GM19438 (cell line): ENCODE data around the gene CXXC5.
"Not testable (repeated sequence)": the region's sequence is repeated elsewhere in the genome, so short reads cannot be mapped to it uniquely, and the experiment has no call there.

Experiments used
- ATAC-seq: cut with Tn5 transposase; IDR thresholded peaks from one replicate; pipeline ENCODE4 v1.9.1; 2021; ENCODE audit warnings: low read depth; ENCODE audit not compliant: unreplicated experiment

The CXXC5 gene

GRCh38 chr5:139648205-139649081 lies at the start of gene CXXC5:
TSS of gene CXXC5 (plus strand) at chr5:139648349. CDS start at chr5:139680524, 32,175 bp downstream.
- ATAC-seq, result peak; percentile 26

GRCh38 chr5:139598601-139598965 lies 49.6 kb upstream of the CXXC5 start:
- not testable (repeated sequence) for ATAC-seq

- ATAC-seq, result no peak
Observed at GRCh38 chr5:139600336-139600949, 47.7 kb upstream of the CXXC5 start.

- no peak for ATAC-seq
Observed at GRCh38 chr5:139601429-139601828, 46.7 kb upstream of the CXXC5 start.

GRCh38 chr5:139601948-139602347 lies 46.2 kb upstream of the CXXC5 start:
- not testable (repeated sequence) for ATAC-seq

- ATAC-seq, result no peak
Observed at GRCh38 chr5:139605887-139606286, 42.3 kb upstream of the CXXC5 start.

- ATAC-seq, result no peak
Observed at GRCh38 chr5:139611703-139612584, 36.2 kb upstream of the CXXC5 start.

- no peak for ATAC-seq
Observed at GRCh38 chr5:139619861-139620260, 28.3 kb upstream of the CXXC5 start.

GRCh38 chr5:139625398-139625797 lies 22.8 kb upstream of the CXXC5 start:
- ATAC-seq, result not testable (repeated sequence)

- ATAC-seq, result no peak
Observed at GRCh38 chr5:139630855-139631254, 17.3 kb upstream of the CXXC5 start.

GRCh38 chr5:139631520-139632165 lies 16.5 kb upstream of the CXXC5 start:
- ATAC-seq, result no peak

GRCh38 chr5:139633295-139634027 lies 14.7 kb upstream of the CXXC5 start:
- no peak for ATAC-seq

GRCh38 chr5:139634028-139634325 lies 14.2 kb upstream of the CXXC5 start:
- ATAC-seq, result no peak

GRCh38 chr5:139634541-139634940 lies 13.6 kb upstream of the CXXC5 start:
- ATAC-seq, result no peak

GRCh38 chr5:139635191-139635590 lies 13.0 kb upstream of the CXXC5 start:
- ATAC-seq, result no peak

GRCh38 chr5:139635606-139636206 lies 12.4 kb upstream of the CXXC5 start:
- peak; percentile 29 for ATAC-seq

- peak; percentile 71 for ATAC-seq
Observed at GRCh38 chr5:139636207-139636792, 11.8 kb upstream of the CXXC5 start.

GRCh38 chr5:139636975-139637408 lies 11.2 kb upstream of the CXXC5 start:
- ATAC-seq, result no peak

GRCh38 chr5:139637438-139638089 lies 10.6 kb upstream of the CXXC5 start:
- ATAC-seq, result no peak
